ENCODE data around the gene IL5.
"Not testable (repeated sequence)": the region's sequence is repeated elsewhere in the genome, so short reads cannot be mapped to it uniquely, and the experiment has no call there.

IL5 gene

GRCh38 chr5:132561601-132562000, 18.3 kb upstream of the IL5 start:
- no peak overlapping the region for H3K4me3 ChIP-seq (ENCODE audit: low read depth, low read length)
- no peak for TF ChIP-seq CTCF (IDR thresholded peaks at IDR 0.05; ENCODE audit: low read depth, low read length)

DNA sequence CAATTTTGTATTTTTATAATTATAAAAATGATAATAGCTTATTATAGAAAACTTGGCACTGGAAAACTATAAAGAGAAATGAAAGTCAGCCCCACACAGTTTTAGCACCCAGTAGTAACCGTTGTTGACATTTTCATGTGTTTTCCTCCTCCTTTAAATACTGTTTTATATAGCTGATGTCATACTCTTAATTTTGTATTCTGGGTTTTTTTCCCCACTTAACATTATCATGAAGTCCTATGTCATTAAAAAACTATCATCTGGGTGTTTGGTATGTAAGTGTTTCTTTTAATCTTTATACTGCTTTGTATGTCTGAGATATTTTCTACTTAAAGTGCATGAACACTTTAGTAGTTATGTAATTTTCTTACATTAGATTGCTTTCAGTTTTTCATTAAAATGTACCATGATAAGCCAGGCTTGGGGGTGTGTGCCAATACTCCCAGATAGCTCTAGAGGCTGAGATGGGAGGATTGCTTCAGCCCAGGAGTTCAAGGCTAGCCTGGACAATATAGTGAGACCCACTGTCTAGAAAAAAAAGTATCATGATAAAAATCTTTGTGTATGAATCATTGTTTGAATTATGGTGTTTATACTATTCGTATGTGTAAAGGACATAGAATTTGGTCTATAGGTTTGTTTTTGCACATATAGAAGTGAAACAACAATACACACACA, 16.2 kb upstream of the IL5 start:
- no peak for TF ChIP-seq CTCF (IDR thresholded peaks at IDR 0.05; ENCODE audit: low read depth, low read length)
- no peak overlapping the region for H3K4me3 ChIP-seq (ENCODE audit: low read depth, low read length)

DNA sequence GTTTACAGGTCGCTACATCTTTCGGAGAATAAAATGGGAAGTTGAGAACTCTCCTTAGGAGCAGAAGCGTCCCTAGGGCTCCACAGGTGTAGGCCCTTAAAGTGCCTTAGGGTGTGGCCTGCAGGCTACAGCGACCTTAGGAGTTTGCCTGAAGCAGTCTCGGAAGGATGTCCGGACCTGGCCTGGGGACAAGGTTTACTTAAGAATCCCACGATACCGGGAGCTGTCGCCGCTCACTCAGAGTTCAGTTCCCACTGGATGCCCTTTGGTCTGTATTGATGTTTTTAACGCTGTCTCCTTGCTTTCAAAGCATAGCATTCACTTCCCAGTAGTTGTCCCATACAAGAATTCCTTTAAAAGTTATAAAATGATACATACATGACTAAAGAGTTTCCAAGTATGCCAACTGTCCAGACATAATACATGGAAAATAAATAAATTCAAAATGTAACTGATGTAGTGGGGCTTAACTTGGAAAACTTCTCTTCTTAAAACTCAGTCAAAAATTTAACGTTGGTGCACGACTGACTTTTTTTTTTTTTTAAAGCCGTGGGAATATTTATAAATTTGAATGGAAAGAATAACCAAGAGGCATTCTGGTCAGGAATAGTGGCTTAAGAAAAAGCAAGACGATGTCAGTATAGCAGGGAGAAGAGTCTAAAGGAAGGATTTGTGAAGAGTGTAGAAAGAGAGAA, 14.3 kb upstream of the IL5 start:
- no peak for TF ChIP-seq CTCF (IDR thresholded peaks at IDR 0.05; ENCODE audit: low read depth, low read length)
- H3K4me3 ChIP-seq (ENCODE audit: low read depth, low read length) = peak overlapping the region; percentile 72

- peak within 1 kb of the TSS; percentile 72 for H3K4me3 ChIP-seq (ENCODE audit: low read depth, low read length)
- no peak for TF ChIP-seq CTCF (IDR thresholded peaks at IDR 0.05; ENCODE audit: low read depth, low read length)
Measured at GRCh38 chr5:132556763-132557477, 13.6 kb upstream of the IL5 start, which contains the start of gene RAD50. Gene RAD50 (plus strand): TSS chr5:132556977. CDS start chr5:132557325, 348 bp downstream.

- H3K4me3 ChIP-seq (ENCODE audit: low read depth, low read length) = peak overlapping the region; percentile 72
- TF ChIP-seq CTCF (IDR thresholded peaks at IDR 0.05; ENCODE audit: low read depth, low read length) = no peak
Measured at GRCh38 chr5:132556153-132556762, 12.9 kb upstream of the IL5 start.

- H3K4me3 ChIP-seq (ENCODE audit: low read depth, low read length) = no peak overlapping the region
- no peak for TF ChIP-seq CTCF (IDR thresholded peaks at IDR 0.05; ENCODE audit: low read depth, low read length)
Measured at GRCh38 chr5:132549576-132549975, 6.3 kb upstream of the IL5 start.

DNA sequence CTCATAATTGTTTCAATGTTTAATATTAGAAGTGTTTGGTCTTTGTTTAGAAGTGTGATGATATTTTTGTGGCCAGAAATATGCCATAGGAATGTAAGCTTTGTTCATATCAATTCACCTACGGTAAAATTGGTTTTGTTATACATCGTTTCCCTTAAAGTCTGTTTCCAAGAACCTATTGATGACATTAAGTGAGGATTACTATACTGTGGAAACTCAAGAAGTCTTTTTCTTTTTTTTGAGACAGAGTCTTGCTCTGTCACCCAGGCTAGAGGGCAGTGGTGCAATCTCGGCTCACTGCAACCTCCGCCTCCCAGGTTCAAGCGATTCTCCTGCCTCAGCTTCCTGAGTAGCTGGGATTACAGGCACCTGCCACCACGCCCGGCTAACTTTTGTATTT, 5.5 kb upstream of the IL5 start:
- H3K4me3 ChIP-seq (ENCODE audit: low read depth, low read length) = not testable (repeated sequence)
